ENCODE data around the gene DNALI1. TPM values are rescaled to one million over a fixed set of nuclear protein-coding genes. Genes with fewer than 3 reads are reported as not detected.
"Not testable (repeated sequence)": the region's sequence is repeated elsewhere in the genome, so short reads cannot be mapped to it uniquely, and the experiment has no call there.

DNALI1 gene
- total RNA-seq, 2 donors from 2014 or later, result not detected

GRCh38 chr1:37570528-37571334 lies 14.0 kb downstream of the DNALI1 start:
- peaks cover 41 to 60% of the 10 kb centered on the region in 2 donors for H3K36me3 Mint-ChIP-seq
- peak overlapping the region; percentile 72 to 77 for H3K27ac Mint-ChIP-seq
- DNase-seq (ENCODE audit: low spot score in 2 of 2) (no peak), ATAC-seq (no peak)
- H3K9me3 Mint-ChIP-seq, result no peaks in the 10 kb centered on the region

GRCh38 chr1:37574834-37575480 lies 18.2 kb downstream of the DNALI1 start:
- ATAC-seq, result peak; percentile 51 to 76
- Mint-ChIP-seq H3K36me3 (peaks cover 25 to 61% of the 10 kb centered on the region in 2 donors), H3K27ac (peak overlapping the region; percentile 49 to 96), H3K9me3 (no peaks in the 10 kb centered on the region)
- DNase-seq (ENCODE audit: low spot score in 2 of 2), result no peak

- Mint-ChIP-seq H3K36me3 (peaks cover 26 to 66% of the 10 kb centered on the region in 2 donors), H3K9me3 (no peaks in the 10 kb centered on the region), H3K27ac (peak overlapping the region; percentile 49 to 96)
- ATAC-seq, result peak; percentile 22 to 71
- no peak for DNase-seq (ENCODE audit: low spot score in 2 of 2)
These were observed 19.0 kb downstream of the DNALI1 start for GRCh38 chr1:37575692-37576091.

- not testable (repeated sequence) for DNase-seq (ENCODE audit: low spot score in 2 of 2); H3K9me3 Mint-ChIP-seq; ATAC-seq; H3K27ac Mint-ChIP-seq
- H3K36me3 Mint-ChIP-seq, result peaks cover 10 to 23% of the 10 kb centered on the region in 2 donors
These were observed 27.8 kb downstream of the DNALI1 start for GRCh38 chr1:37584544-37584943.

- H3K27ac Mint-ChIP-seq, result peak overlapping the region in 1 of 2 donors; percentile 29
- peaks cover 14 to 36% of the 10 kb centered on the region in 2 donors for H3K36me3 Mint-ChIP-seq
These were observed 32.2 kb downstream of the DNALI1 start for GRCh38 chr1:37588939-37589338.

GRCh38 chr1:37593726-37594125 lies 37.0 kb downstream of the DNALI1 start:
- H3K36me3 Mint-ChIP-seq, result peaks cover 22 to 30% of the 10 kb centered on the region in 2 donors

More at GRCh38 chr1:37588939-37589338, 32.2 kb downstream of the DNALI1 start:
- DNase-seq (ENCODE audit: low spot score in 2 of 2) (no peak), ATAC-seq (peak; percentile 39 to 87)
- no peaks in the 10 kb centered on the region for H3K9me3 Mint-ChIP-seq

GRCh38 chr1:37595440-37596181 lies 38.9 kb downstream of the DNALI1 start, which contains the start of gene GNL2:
Gene GNL2, minus strand, starts transcription at chr1:37595937. Its CDS starts 115 bp downstream, at chr1:37595822.
- ATAC-seq, result peak; percentile 99
- peaks cover 18 to 20% of the 10 kb centered on the region in 2 donors for H3K36me3 Mint-ChIP-seq
- peak within 1 kb of the TSS; percentile 91 to 99 for H3K27ac Mint-ChIP-seq
- DNase-seq (ENCODE audit: low spot score in 2 of 2), result peak; percentile 96 to 97
- H3K9me3 Mint-ChIP-seq, result no peaks in the 10 kb centered on the region

More at GRCh38 chr1:37593726-37594125, 37.0 kb downstream of the DNALI1 start:
- DNase-seq (ENCODE audit: low spot score in 2 of 2) (no peak), ATAC-seq (no peak)
- H3K9me3 Mint-ChIP-seq, result no peaks in the 10 kb centered on the region
- no peak overlapping the region for H3K27ac Mint-ChIP-seq

- Mint-ChIP-seq H3K27ac (peak overlapping the region; percentile 37 to 91), H3K9me3 (no peaks in the 10 kb centered on the region), H3K36me3 (peaks cover 15 to 18% of the 10 kb centered on the region in 2 donors)
- peak; percentile 7 to 19 for ATAC-seq
- DNase-seq (ENCODE audit: low spot score in 2 of 2), result no peak
These were observed 39.5 kb downstream of the DNALI1 start for GRCh38 chr1:37596182-37596667.

GRCh38 chr1:37599940-37600339 lies 43.2 kb downstream of the DNALI1 start:
- DNase-seq (ENCODE audit: low spot score in 2 of 2) (no peak), ATAC-seq (no peak)
- peaks cover 8% of the 10 kb centered on the region in 2 donors for H3K36me3 Mint-ChIP-seq
- H3K27ac Mint-ChIP-seq, result no peak overlapping the region
- no peaks in the 10 kb centered on the region for H3K9me3 Mint-ChIP-seq

- DNase-seq (ENCODE audit: low spot score in 2 of 2) (no peak), ATAC-seq (no peak)
- no peak overlapping the region for H3K27ac Mint-ChIP-seq
- H3K36me3 Mint-ChIP-seq, result no peaks in the 10 kb centered on the region
- no peaks in the 10 kb centered on the region for H3K9me3 Mint-ChIP-seq
These were observed 44.7 kb downstream of the DNALI1 start for GRCh38 chr1:37601441-37601840.

- no peaks in the 10 kb centered on the region for H3K36me3 Mint-ChIP-seq
- no peak overlapping the region for H3K27ac Mint-ChIP-seq
- ATAC-seq (peak; percentile 62 to 64), DNase-seq (ENCODE audit: low spot score in 2 of 2) (peak in 1 of 2 donors; percentile 35)
- no peaks in the 10 kb centered on the region for H3K9me3 Mint-ChIP-seq
These were observed 46.3 kb downstream of the DNALI1 start for GRCh38 chr1:37602750-37603694.

- DNase-seq (ENCODE audit: low spot score in 2 of 2) (no peak), ATAC-seq (no peak)
- H3K9me3 Mint-ChIP-seq, result no peaks in the 10 kb centered on the region
- H3K27ac Mint-ChIP-seq, result no peak overlapping the region
- no peaks in the 10 kb centered on the region for H3K36me3 Mint-ChIP-seq
These were observed 48.4 kb downstream of the DNALI1 start for GRCh38 chr1:37605061-37605650.

GRCh38 chr1:37605806-37606474 lies 49.2 kb downstream of the DNALI1 start:
- no peak for DNase-seq (ENCODE audit: low spot score in 2 of 2)
- no peak for ATAC-seq
- Mint-ChIP-seq H3K27ac (no peak overlapping the region), H3K9me3 (no peaks in the 10 kb centered on the region), H3K36me3 (no peaks in the 10 kb centered on the region)

- ATAC-seq, result no peak
- no peak overlapping the region for H3K27ac Mint-ChIP-seq
- no peaks in the 10 kb centered on the region for H3K9me3 Mint-ChIP-seq
- no peak for DNase-seq (ENCODE audit: low spot score in 2 of 2)
- H3K36me3 Mint-ChIP-seq, result no peaks in the 10 kb centered on the region
These were observed 49.9 kb downstream of the DNALI1 start for GRCh38 chr1:37606481-37607263.
